Adrenal gland (tissue), 5 donors: ENCODE data around the gene LRPPRC.

ENCODE experiments used
- CTCF ChIP-seq, 6 experiments: fragments of 450-650 bp in 4 of 6; fragments of 200-600 bp in 2 of 6; sonication (generic) in 1 of 6; IDR thresholded peaks; 1 replicate in 5 of 6; 2 replicates in 1 of 6; pipeline versions ENCODE4 v1.5.1 to v1.8.0; 2016 to 2021; ENCODE audit warnings: antibody characterized with exemption in 6 of 6, mild to moderate bottlenecking in 2 of 6, moderate library complexity in 1 of 6
- POLR2A ChIP-seq, 2 donors: fragments of 450-650 bp; IDR thresholded peaks; one replicate each; pipeline ENCODE4 v1.6.1; 2017; ENCODE audit warnings: antibody characterized with exemption in 2 of 2, mild to moderate bottlenecking in 2 of 2, moderate library complexity in 1 of 2
- donor health status: DM: no; HTN: no; CAD: no.

GRCh38 chr2:43885132-43885632 is 110.6 kb downstream of the LRPPRC start:
- TF ChIP-seq CTCF (IDR thresholded peaks at IDR 0.05) (no peak), POLR2A (IDR thresholded peaks at IDR 0.05) (no peak)
